ENCODE data around the gene TGM5.

GRCh38 chr15:43256341-43256740 lies 10.4 kb downstream of the TGM5 start:
- TF ChIP-seq CTCF (IDR thresholded peaks at IDR 0.05) (no peak), POLR2A (IDR thresholded peaks at IDR 0.05) (no peak)

Data from transverse colon (tissue), 3 donors.